Panc1 (cell line): Measurements from ENCODE around the gene AP5S1. TPM values are rescaled to one million over a fixed set of nuclear protein-coding genes. Genes with fewer than 3 reads are reported as not detected.

Source experiments
- ATAC-seq: fragments of 200-7000 bp; cut with Tn5 transposase; 2 replicates; pipeline ENCODE4 v1.9.1; 2020; ENCODE audit warnings: mild to moderate bottlenecking, moderate library complexity
- BruUV-seq: library from RNA; stranded (reverse); fragments of 400-500 nt; replicated peaks from 2 replicates; lab custom pipeline; 2021; lab: Mats Ljungman, UMichigan
- CTCF ChIA-PET: fragments of 300-600 bp; sonication (Branson Sonifier 250); formaldehyde crosslinking; loops from one replicate; lab custom pipeline; 2022; ENCODE audit warnings: antibody characterized with exemption; lab: Charles Lee
- POLR2A ChIA-PET: fragments of 300-600 bp; sonication (Branson Sonifier 250); formaldehyde crosslinking; loops from one replicate; lab custom pipeline; 2022; ENCODE audit warnings: antibody characterized with exemption; lab: Charles Lee
- DNase-seq: peaks from one replicate; pipeline ENCODE4 v3.0.0-alpha.2; 2010; ENCODE audit warnings: low read depth, low spot score
- H3K27ac ChIP-seq: 2 replicates; pipeline ENCODE4 v1.5.1; 2011; ENCODE audit warnings: mild to moderate bottlenecking, low read length, inconsistent platforms
- H3K27me3 ChIP-seq: fragments of 200-500 bp; sonication (Bioruptor generic); 2 replicates; pipeline ENCODE4 v1.6.0; 2014; ENCODE audit warnings: low read length, inconsistent platforms; ENCODE audit not compliant: control insufficient read depth, insufficient read depth
- H3K36me3 ChIP-seq: fragments of 200-500 bp; sonication (Bioruptor generic); 2 replicates; pipeline ENCODE4 v1.5.1; 2014; ENCODE audit warnings: inconsistent platforms, mild to moderate bottlenecking, low read length, moderate library complexity; ENCODE audit not compliant: control insufficient read depth, insufficient read depth
- H3K4me1 ChIP-seq: 2 replicates; pipeline ENCODE4 v1.5.1; 2011; ENCODE audit warnings: inconsistent platforms, mild to moderate bottlenecking, low read length, moderate library complexity; ENCODE audit not compliant: control insufficient read depth, insufficient read depth
- H3K4me3 ChIP-seq, 2 experiments: 2 replicates each; pipeline ENCODE4 v1.5.1; 2011 to 2012; ENCODE audit warnings: low read depth in 2 of 2, low read length in 2 of 2, mild to moderate bottlenecking in 2 of 2, inconsistent platforms in 1 of 2, moderate library complexity in 1 of 2
- H3K9me3 ChIP-seq: fragments of 200-500 bp; sonication (Bioruptor generic); 2 replicates; pipeline ENCODE4 v1.5.1; 2014; ENCODE audit warnings: low read depth, mild to moderate bottlenecking, inconsistent platforms, low read length, moderate library complexity; ENCODE audit not compliant: control insufficient read depth, insufficient read depth
- POLR2AphosphoS5 ChIP-seq: IDR thresholded peaks from 2 replicates; pipeline ENCODE4 v1.6.1; 2012; ENCODE audit warnings: mild to moderate bottlenecking, low read depth, low read length, moderate library complexity
- REST ChIP-seq, 2 experiments: IDR thresholded peaks; 2 replicates each; pipeline ENCODE4 v1.6.1; 2011 to 2012; ENCODE audit warnings: low read depth in 2 of 2, control low read depth in 1 of 2, low read length in 1 of 2, mild to moderate bottlenecking in 1 of 2, moderate library complexity in 1 of 2; ENCODE audit not compliant: insufficient read depth in 1 of 2
- SIN3A ChIP-seq: IDR thresholded peaks from 2 replicates; pipeline ENCODE4 v1.6.1; 2012; ENCODE audit warnings: low read depth, mild to moderate bottlenecking, low read length, moderate library complexity, borderline replicate concordance; ENCODE audit not compliant: insufficient read depth
- TCF7L2 ChIP-seq: IDR thresholded peaks from 2 replicates; pipeline ENCODE4 v1.6.1; 2011; ENCODE audit warnings: mild to moderate bottlenecking, low read depth, low read length, inconsistent platforms
- in situ Hi-C: cut with HindIII; loops from 2 replicates; pipeline ENCODE4 v1.10.0; 2016; ENCODE audit warnings: low sequenced_read_pairs, low pct_unique_long_range_greater_than_20kb
- intact Hi-C: fragments of 100-400 bp; cut with micrococcal nuclease; formaldehyde crosslinking; loops from one replicate; pipeline ENCODE4 v1.10.0; 2022; ENCODE audit not compliant: unreplicated experiment
- total RNA-seq: library from RNA; stranded (reverse); gene quantifications from one replicate; pipeline ENCODE4 v1.2.1, GENCODE V29; 2021; ENCODE audit not compliant: unreplicated experiment
- TF ChIP-seq, protein P1 (sequence below): fragments of 450-650 bp; IDR thresholded peaks from 2 replicates; pipeline ENCODE4 v1.5.1; 2017; ENCODE audit warnings: mild to moderate bottlenecking

AP5S1 gene
- total RNA-seq, 1 experiment from 2014 or later = 23.1 TPM

GRCh38 chr20:3813848-3814581 is 6.3 kb upstream of the AP5S1 start:
- intact Hi-C loops = no loop called here
- TF ChIP-seq TCF7L2 (no peak), REST (IDR thresholded peaks at IDR 0.05; ENCODE audit: insufficient read depth in 1 of 2, low read depth in 2 of 2, low read length in 1 of 2) (no peak), SIN3A (no peak), POLR2AphosphoS5 (no peak)
- TF ChIP-seq, protein P1, sequence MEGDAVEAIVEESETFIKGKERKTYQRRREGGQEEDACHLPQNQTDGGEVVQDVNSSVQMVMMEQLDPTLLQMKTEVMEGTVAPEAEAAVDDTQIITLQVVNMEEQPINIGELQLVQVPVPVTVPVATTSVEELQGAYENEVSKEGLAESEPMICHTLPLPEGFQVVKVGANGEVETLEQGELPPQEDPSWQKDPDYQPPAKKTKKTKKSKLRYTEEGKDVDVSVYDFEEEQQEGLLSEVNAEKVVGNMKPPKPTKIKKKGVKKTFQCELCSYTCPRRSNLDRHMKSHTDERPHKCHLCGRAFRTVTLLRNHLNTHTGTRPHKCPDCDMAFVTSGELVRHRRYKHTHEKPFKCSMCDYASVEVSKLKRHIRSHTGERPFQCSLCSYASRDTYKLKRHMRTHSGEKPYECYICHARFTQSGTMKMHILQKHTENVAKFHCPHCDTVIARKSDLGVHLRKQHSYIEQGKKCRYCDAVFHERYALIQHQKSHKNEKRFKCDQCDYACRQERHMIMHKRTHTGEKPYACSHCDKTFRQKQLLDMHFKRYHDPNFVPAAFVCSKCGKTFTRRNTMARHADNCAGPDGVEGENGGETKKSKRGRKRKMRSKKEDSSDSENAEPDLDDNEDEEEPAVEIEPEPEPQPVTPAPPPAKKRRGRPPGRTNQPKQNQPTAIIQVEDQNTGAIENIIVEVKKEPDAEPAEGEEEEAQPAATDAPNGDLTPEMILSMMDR = no peak
- DNase-seq = no peak
- Histone ChIP-seq H3K27ac (peak overlapping the region; percentile 86; the same call in 1 of the 2 replicates), H3K36me3 (no peaks in the 10 kb centered on the region), H3K4me1 (peaks cover 49% of the 10 kb centered on the region), H3K9me3 (no peaks in the 10 kb centered on the region), H3K27me3 (no peaks in the 10 kb centered on the region), H3K4me3 (no peak overlapping the region)
- in situ Hi-C loops = no loop called here
- ChIA-PET POLR2A (no interaction called here), CTCF (interaction anchor here (0.7 kb wide), 1 partner anchor 137 kb away, joined by 6 read pairs; no protein-coding TSS in a partner anchor)
- no peak for ATAC-seq
- no TSS peak for BruUV-seq

- Histone ChIP-seq H3K27me3 (no peaks in the 10 kb centered on the region), H3K27ac (no peak overlapping the region; the same call in 1 of the 2 replicates), H3K4me1 (peaks cover 55% of the 10 kb centered on the region), H3K4me3 (no peak overlapping the region), H3K36me3 (no peaks in the 10 kb centered on the region), H3K9me3 (no peaks in the 10 kb centered on the region)
- in situ Hi-C loops (no loop called here), intact Hi-C loops (no loop called here)
- ChIA-PET POLR2A (no interaction called here), CTCF (no interaction called here)
- no peak for TF ChIP-seq TCF7L2
- no peak for TF ChIP-seq REST (IDR thresholded peaks at IDR 0.05; ENCODE audit: insufficient read depth in 1 of 2, low read depth in 2 of 2, low read length in 1 of 2)
- no peak for TF ChIP-seq SIN3A
- TF ChIP-seq POLR2AphosphoS5 = no peak
- TF ChIP-seq, protein P1 = no peak
- DNase-seq (no peak), ATAC-seq (no peak)
- no TSS peak for BruUV-seq
These were observed 5.3 kb upstream of the AP5S1 start for GRCh38 chr20:3814928-3815495.
